ENCODE measurements around the gene C16orf96.

C16orf96 gene

GRCh38 chr16:4566144-4566543 is 10.0 kb downstream of the C16orf96 start:
- Histone ChIP-seq H3K4me3 (ENCODE audit: low read depth in 1 of 2, low read length in 2 of 2) (no peak overlapping the region), H3K9me3 (ENCODE audit: insufficient read depth, low read length, severe bottlenecking) (no peaks in the 10 kb centered on the region), H3K9ac (ENCODE audit: low read depth, low read length) (no peak overlapping the region), H3K79me2 (ENCODE audit: insufficient read depth, low read length) (no peaks in the 10 kb centered on the region), H2AFZ (ENCODE audit: low read depth, low read length) (no peak overlapping the region), H4K20me1 (ENCODE audit: insufficient read depth, low read length) (no peaks in the 10 kb centered on the region), H3K4me1 (ENCODE audit: insufficient read depth, low read length) (no peaks in the 10 kb centered on the region), H3K27ac (ENCODE audit: low read length) (no peak overlapping the region), H3K27me3 (ENCODE audit: insufficient read depth, low read length, poor library complexity) (peaks cover 6% of the 10 kb centered on the region), H3K36me3 (ENCODE audit: insufficient read depth, low read length) (no peaks in the 10 kb centered on the region), H3K4me2 (ENCODE audit: insufficient read depth, low read length) (no peak overlapping the region)
- no peak for ATAC-seq (ENCODE audit: insufficient read depth, low read depth)
- TF ChIP-seq EZH2 (IDR thresholded peaks at IDR 0.05; ENCODE audit: borderline replicate concordance, low read depth, low read length, severe bottlenecking) (no peak), CTCF (IDR thresholded peaks at IDR 0.05; ENCODE audit: borderline replicate concordance, extremely low read depth, low read length, poor library complexity, severe bottlenecking) (no peak)
- no peak for DNase-seq

GRCh38 chr16:4570086-4570485 is 13.9 kb downstream of the C16orf96 start:
- Histone ChIP-seq H3K4me2 (ENCODE audit: insufficient read depth, low read length) (no peak overlapping the region), H3K9ac (ENCODE audit: low read depth, low read length) (no peak overlapping the region), H3K36me3 (ENCODE audit: insufficient read depth, low read length) (no peaks in the 10 kb centered on the region), H3K79me2 (ENCODE audit: insufficient read depth, low read length) (no peaks in the 10 kb centered on the region), H3K4me1 (ENCODE audit: insufficient read depth, low read length) (no peaks in the 10 kb centered on the region), H3K9me3 (ENCODE audit: insufficient read depth, low read length, severe bottlenecking) (no peaks in the 10 kb centered on the region), H2AFZ (ENCODE audit: low read depth, low read length) (no peak overlapping the region), H3K27me3 (ENCODE audit: insufficient read depth, low read length, poor library complexity) (no peaks in the 10 kb centered on the region), H3K4me3 (ENCODE audit: low read depth in 1 of 2, low read length in 2 of 2) (no peak overlapping the region), H4K20me1 (ENCODE audit: insufficient read depth, low read length) (no peaks in the 10 kb centered on the region), H3K27ac (ENCODE audit: low read length) (no peak overlapping the region)
- TF ChIP-seq EZH2 (IDR thresholded peaks at IDR 0.05; ENCODE audit: borderline replicate concordance, low read depth, low read length, severe bottlenecking), result no peak
- no peak for TF ChIP-seq CTCF (IDR thresholded peaks at IDR 0.05; ENCODE audit: borderline replicate concordance, extremely low read depth, low read length, poor library complexity, severe bottlenecking)
- ATAC-seq (ENCODE audit: insufficient read depth, low read depth), result no peak
- DNase-seq, result no peak

GRCh38 chr16:4570688-4571321 is 14.7 kb downstream of the C16orf96 start:
- no peaks in the 10 kb centered on the region for H3K9me3 ChIP-seq (ENCODE audit: insufficient read depth, low read length, severe bottlenecking)
- H3K36me3 ChIP-seq (ENCODE audit: insufficient read depth, low read length), result no peaks in the 10 kb centered on the region
- TF ChIP-seq CTCF (IDR thresholded peaks at IDR 0.05; ENCODE audit: borderline replicate concordance, extremely low read depth, low read length, poor library complexity, severe bottlenecking) (no peak), EZH2 (IDR thresholded peaks at IDR 0.05; ENCODE audit: borderline replicate concordance, low read depth, low read length, severe bottlenecking) (no peak)
- H3K27ac ChIP-seq (ENCODE audit: low read length), result no peak overlapping the region
- H3K9ac ChIP-seq (ENCODE audit: low read depth, low read length), result no peak overlapping the region
- H3K4me1 ChIP-seq (ENCODE audit: insufficient read depth, low read length), result no peaks in the 10 kb centered on the region
- no peak overlapping the region for H3K4me3 ChIP-seq (ENCODE audit: low read depth in 1 of 2, low read length in 2 of 2)
- H3K4me2 ChIP-seq (ENCODE audit: insufficient read depth, low read length), result no peak overlapping the region
- H3K27me3 ChIP-seq (ENCODE audit: insufficient read depth, low read length, poor library complexity), result no peaks in the 10 kb centered on the region
- H3K79me2 ChIP-seq (ENCODE audit: insufficient read depth, low read length), result no peaks in the 10 kb centered on the region
- H4K20me1 ChIP-seq (ENCODE audit: insufficient read depth, low read length), result no peaks in the 10 kb centered on the region
- DNase-seq, result no peak
- ATAC-seq (ENCODE audit: insufficient read depth, low read depth), result no peak
- no peak overlapping the region for H2AFZ ChIP-seq (ENCODE audit: low read depth, low read length)
